ENCODE data around the gene GYS2.

DNA sequence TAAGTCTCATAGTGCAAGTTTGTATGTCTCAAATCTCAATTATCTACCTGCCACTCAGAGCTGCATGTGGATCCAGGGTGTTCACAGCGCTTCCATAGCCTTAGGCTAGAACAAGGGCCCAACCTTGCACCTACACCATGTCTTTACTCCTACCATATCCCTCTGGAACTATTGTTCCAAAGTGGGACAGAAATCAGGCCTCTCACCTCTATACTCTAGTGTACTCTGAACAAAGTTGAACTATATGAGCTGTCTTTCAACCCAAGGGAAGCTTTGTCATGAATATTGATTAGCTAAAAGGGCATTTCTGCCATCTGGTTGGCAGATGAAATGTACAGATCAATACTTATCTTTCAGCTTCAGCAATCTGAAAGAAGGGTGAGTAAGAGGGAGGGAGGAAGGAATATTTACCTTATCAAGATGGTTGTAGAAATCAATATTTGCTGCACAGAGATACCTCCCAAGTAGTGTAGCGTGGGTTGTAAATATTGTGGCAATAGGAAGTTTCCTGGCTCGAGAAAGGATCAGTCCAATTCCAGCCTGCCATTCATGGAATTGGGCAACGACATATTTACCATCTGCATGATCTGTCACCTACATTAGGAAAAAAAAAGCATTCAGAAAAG lies 30.8 kb downstream of the GYS2 start:
- TF ChIP-seq TAF1 (conservative IDR thresholded peaks at IDR 0.05) (no peak), CTCF (IDR thresholded peaks at IDR 0.05; ENCODE audit: low read depth, low read length, missing input control) (no peak), FOXA1 (IDR thresholded peaks at IDR 0.05) (no peak), RAD21 (IDR thresholded peaks at IDR 0.05) (no peak), SP1 (IDR thresholded peaks at IDR 0.05) (no peak), EGR1 (IDR thresholded peaks at IDR 0.05; ENCODE audit: low read depth in 2 of 2) (no peak)
- TF ChIP-seq, protein P1, sequence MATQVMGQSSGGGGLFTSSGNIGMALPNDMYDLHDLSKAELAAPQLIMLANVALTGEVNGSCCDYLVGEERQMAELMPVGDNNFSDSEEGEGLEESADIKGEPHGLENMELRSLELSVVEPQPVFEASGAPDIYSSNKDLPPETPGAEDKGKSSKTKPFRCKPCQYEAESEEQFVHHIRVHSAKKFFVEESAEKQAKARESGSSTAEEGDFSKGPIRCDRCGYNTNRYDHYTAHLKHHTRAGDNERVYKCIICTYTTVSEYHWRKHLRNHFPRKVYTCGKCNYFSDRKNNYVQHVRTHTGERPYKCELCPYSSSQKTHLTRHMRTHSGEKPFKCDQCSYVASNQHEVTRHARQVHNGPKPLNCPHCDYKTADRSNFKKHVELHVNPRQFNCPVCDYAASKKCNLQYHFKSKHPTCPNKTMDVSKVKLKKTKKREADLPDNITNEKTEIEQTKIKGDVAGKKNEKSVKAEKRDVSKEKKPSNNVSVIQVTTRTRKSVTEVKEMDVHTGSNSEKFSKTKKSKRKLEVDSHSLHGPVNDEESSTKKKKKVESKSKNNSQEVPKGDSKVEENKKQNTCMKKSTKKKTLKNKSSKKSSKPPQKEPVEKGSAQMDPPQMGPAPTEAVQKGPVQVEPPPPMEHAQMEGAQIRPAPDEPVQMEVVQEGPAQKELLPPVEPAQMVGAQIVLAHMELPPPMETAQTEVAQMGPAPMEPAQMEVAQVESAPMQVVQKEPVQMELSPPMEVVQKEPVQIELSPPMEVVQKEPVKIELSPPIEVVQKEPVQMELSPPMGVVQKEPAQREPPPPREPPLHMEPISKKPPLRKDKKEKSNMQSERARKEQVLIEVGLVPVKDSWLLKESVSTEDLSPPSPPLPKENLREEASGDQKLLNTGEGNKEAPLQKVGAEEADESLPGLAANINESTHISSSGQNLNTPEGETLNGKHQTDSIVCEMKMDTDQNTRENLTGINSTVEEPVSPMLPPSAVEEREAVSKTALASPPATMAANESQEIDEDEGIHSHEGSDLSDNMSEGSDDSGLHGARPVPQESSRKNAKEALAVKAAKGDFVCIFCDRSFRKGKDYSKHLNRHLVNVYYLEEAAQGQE (IDR thresholded peaks at IDR 0.05): no peak
- TF ChIP-seq, protein P2, sequence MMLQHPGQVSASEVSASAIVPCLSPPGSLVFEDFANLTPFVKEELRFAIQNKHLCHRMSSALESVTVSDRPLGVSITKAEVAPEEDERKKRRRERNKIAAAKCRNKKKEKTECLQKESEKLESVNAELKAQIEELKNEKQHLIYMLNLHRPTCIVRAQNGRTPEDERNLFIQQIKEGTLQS (IDR thresholded peaks at IDR 0.05): no peak
- TF ChIP-seq, protein P3, sequence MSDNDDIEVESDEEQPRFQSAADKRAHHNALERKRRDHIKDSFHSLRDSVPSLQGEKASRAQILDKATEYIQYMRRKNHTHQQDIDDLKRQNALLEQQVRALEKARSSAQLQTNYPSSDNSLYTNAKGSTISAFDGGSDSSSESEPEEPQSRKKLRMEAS (IDR thresholded peaks at IDR 0.05): no peak
- TF ChIP-seq, protein P4, sequence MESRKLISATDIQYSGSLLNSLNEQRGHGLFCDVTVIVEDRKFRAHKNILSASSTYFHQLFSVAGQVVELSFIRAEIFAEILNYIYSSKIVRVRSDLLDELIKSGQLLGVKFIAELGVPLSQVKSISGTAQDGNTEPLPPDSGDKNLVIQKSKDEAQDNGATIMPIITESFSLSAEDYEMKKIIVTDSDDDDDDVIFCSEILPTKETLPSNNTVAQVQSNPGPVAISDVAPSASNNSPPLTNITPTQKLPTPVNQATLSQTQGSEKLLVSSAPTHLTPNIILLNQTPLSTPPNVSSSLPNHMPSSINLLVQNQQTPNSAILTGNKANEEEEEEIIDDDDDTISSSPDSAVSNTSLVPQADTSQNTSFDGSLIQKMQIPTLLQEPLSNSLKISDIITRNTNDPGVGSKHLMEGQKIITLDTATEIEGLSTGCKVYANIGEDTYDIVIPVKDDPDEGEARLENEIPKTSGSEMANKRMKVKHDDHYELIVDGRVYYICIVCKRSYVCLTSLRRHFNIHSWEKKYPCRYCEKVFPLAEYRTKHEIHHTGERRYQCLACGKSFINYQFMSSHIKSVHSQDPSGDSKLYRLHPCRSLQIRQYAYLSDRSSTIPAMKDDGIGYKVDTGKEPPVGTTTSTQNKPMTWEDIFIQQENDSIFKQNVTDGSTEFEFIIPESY (IDR thresholded peaks at IDR 0.05): no peak

All from liver (tissue), 3 donors.